B cell (primary cell): ENCODE measurements around the gene ADD3. TPM values are rescaled to one million over a fixed set of nuclear protein-coding genes. Genes with fewer than 3 reads are reported as not detected.

Experiments
- ATAC-seq: fragments of 200-7000 bp; cut with Tn5 transposase; one replicate; pipeline ENCODE4 v1.10.0; 2021; ENCODE audit warnings: low read depth, mild to moderate bottlenecking, moderate number of reproducible peaks, moderate library complexity
- CTCF ChIA-PET: fragments of 350-600 bp; sonication (Branson Sonifier 250); formaldehyde crosslinking; loops from one replicate; lab custom pipeline; 2021; ENCODE audit warnings: antibody characterized with exemption, inconsistent platforms; lab: Charles Lee
- POLR2A ChIA-PET: fragments of 350-600 bp; sonication (Branson Sonifier 250); formaldehyde crosslinking; loops from one replicate; lab custom pipeline; 2021; ENCODE audit warnings: antibody characterized with exemption; lab: Charles Lee
- DNase-seq: peaks from one replicate; pipeline ENCODE4 v3.0.0; 2013
- H2AFZ ChIP-seq: 2 replicates; pipeline ENCODE4 v1.6.1; 2012; ENCODE audit warnings: mild to moderate bottlenecking, low read depth, low read length; ENCODE audit not compliant: insufficient read depth, poor library complexity, severe bottlenecking
- H3K27ac ChIP-seq, 2 donors: 1 replicate in 1 of 2; 2 replicates in 1 of 2; pipeline ENCODE4 v1.5.1; 2012 to 2013; ENCODE audit warnings: low read length in 2 of 2, mild to moderate bottlenecking in 2 of 2, moderate library complexity in 1 of 2
- H3K27me3 ChIP-seq, 4 experiments: fragments of 200-600 bp in 1 of 4; sonication (generic) in 1 of 4; replicated peaks in 1 of 4; 1 replicate in 2 of 4; 2 replicates in 2 of 4; pipeline versions ENCODE4 v1.6.1 to v1.7.0; 2013 to 2016; ENCODE audit warnings: low read length in 3 of 4, mild to moderate bottlenecking in 2 of 4, mixed read lengths in 1 of 4, moderate library complexity in 1 of 4; ENCODE audit not compliant: insufficient read depth in 4 of 4, control insufficient read depth in 3 of 4; ENCODE audit errors: control extremely low read depth in 1 of 4
- H3K36me3 ChIP-seq, 2 experiments: replicated peaks in 1 of 2; 1 replicate in 1 of 2; 2 replicates in 1 of 2; pipeline versions ENCODE4 v1.6.1 to v1.7.1; 2013; ENCODE audit warnings: low read length in 1 of 2; ENCODE audit not compliant: insufficient read depth in 2 of 2, control insufficient read depth in 1 of 2; ENCODE audit errors: control extremely low read depth in 1 of 2, extremely low read depth in 1 of 2
- H3K4me1 ChIP-seq, 2 donors: fragments of 200-600 bp in 1 of 2; sonication (generic) in 1 of 2; 1 replicate in 1 of 2; 2 replicates in 1 of 2; pipeline versions ENCODE4 v1.5.1 to v1.6.1; 2013 to 2017; ENCODE audit warnings: low read length in 2 of 2; ENCODE audit not compliant: control insufficient read depth in 2 of 2, insufficient read depth in 2 of 2
- H3K4me2 ChIP-seq: replicated peaks from 2 replicates; pipeline ENCODE3; 2012; ENCODE audit warnings: mild to moderate bottlenecking, low read depth, low read length; ENCODE audit not compliant: poor library complexity, severe bottlenecking
- H3K4me3 ChIP-seq, 5 experiments: fragments of 200-600 bp in 1 of 5; sonication (generic) in 1 of 5; 1 replicate in 3 of 5; 2 replicates in 2 of 5; pipeline versions ENCODE4 v1.5.1 to v1.7.0; 2011 to 2016; ENCODE audit warnings: low read length in 4 of 5, mild to moderate bottlenecking in 4 of 5, low read depth in 2 of 5, control low read depth in 1 of 5, moderate library complexity in 1 of 5; ENCODE audit not compliant: insufficient read depth in 1 of 5; ENCODE audit errors: control extremely low read depth in 1 of 5, extremely low read depth in 1 of 5
- H3K79me2 ChIP-seq: fragments of 200-600 bp; sonication (generic); one replicate; pipeline ENCODE4 v1.6.0; 2016; ENCODE audit warnings: low read length; ENCODE audit not compliant: control insufficient read depth, insufficient read depth
- H3K9ac ChIP-seq: fragments of 200-600 bp; sonication (generic); 2 replicates; pipeline ENCODE4 v1.6.1; 2017; ENCODE audit warnings: mild to moderate bottlenecking, low read length, moderate library complexity
- H3K9me3 ChIP-seq, 3 donors: one replicate each; pipeline versions ENCODE4 v1.6.1 to v1.7.1; 2013; ENCODE audit warnings: low read length in 2 of 3; ENCODE audit not compliant: control insufficient read depth in 2 of 3, insufficient read depth in 1 of 3; ENCODE audit errors: control extremely low read depth in 1 of 3
- H4K20me1 ChIP-seq: 2 replicates; pipeline ENCODE4 v1.6.0; 2012; ENCODE audit warnings: mild to moderate bottlenecking, low read length; ENCODE audit not compliant: insufficient read depth, control insufficient read depth, poor library complexity, severe bottlenecking
- H3K27ac Mint-ChIP-seq: one replicate; pipeline ENCODE4 v1.8.0; 2021; ENCODE audit warnings: mixed read lengths
- H3K27me3 Mint-ChIP-seq: one replicate; pipeline ENCODE4 v1.8.0; 2021; ENCODE audit warnings: mixed read lengths
- H3K4me1 Mint-ChIP-seq: one replicate; pipeline ENCODE4 v1.8.0; 2021; ENCODE audit warnings: mixed read lengths
- H3K4me3 Mint-ChIP-seq: one replicate; pipeline ENCODE4 v1.8.0; 2021; ENCODE audit warnings: mixed read lengths
- H3K9me3 Mint-ChIP-seq: one replicate; pipeline ENCODE4 v1.8.0; 2022; ENCODE audit warnings: mixed read lengths; ENCODE audit not compliant: insufficient read depth
- CTCF ChIP-seq: fragments of 200-600 bp; IDR thresholded peaks from one replicate; pipeline ENCODE4 v1.8.0; 2022; ENCODE audit warnings: antibody characterized with exemption, mild to moderate bottlenecking
- EZH2 ChIP-seq: IDR thresholded peaks from 2 replicates; pipeline ENCODE4 v1.6.1; 2012; ENCODE audit warnings: borderline replicate concordance, low read depth, mild to moderate bottlenecking, moderate library complexity, low read length; ENCODE audit not compliant: insufficient read depth, poor library complexity, severe bottlenecking
- WGBS: methylation state at CpG from one replicate; pipeline ENCODE4 v1.1.5; 2013; ENCODE audit warnings: missing lambda C conversion rate; ENCODE audit not compliant: insufficient coverage; 5-methylcytosine and 5-hydroxymethylcytosine counted together
- intact Hi-C: fragments of 100-400 bp; cut with micrococcal nuclease; formaldehyde crosslinking; loops from one replicate; pipeline ENCODE4 v1.10.0; 2022
- polyA plus RNA-seq: library from polyadenylated mRNA; depleted of rRNA; stranded (reverse); fragments of >200 nt; gene quantifications from 2 replicates; pipeline ENCODE4 v1.2.3, GENCODE V29; 2012
- total RNA-seq, 2 donors: library from RNA; stranded (reverse); fragments of 120-200 nt in 1 of 2; gene quantifications; 1 replicate in 1 of 2; 2 replicates in 1 of 2; pipeline versions ENCODE4 v1.2.3 to v1.2.4, GENCODE V29; 2013 to 2022

ADD3 gene
- total and polyA plus RNA-seq, 2 donors (not counting 1 experiment from before 2014, with no cell fraction given), result 156 to 185 TPM

DNA sequence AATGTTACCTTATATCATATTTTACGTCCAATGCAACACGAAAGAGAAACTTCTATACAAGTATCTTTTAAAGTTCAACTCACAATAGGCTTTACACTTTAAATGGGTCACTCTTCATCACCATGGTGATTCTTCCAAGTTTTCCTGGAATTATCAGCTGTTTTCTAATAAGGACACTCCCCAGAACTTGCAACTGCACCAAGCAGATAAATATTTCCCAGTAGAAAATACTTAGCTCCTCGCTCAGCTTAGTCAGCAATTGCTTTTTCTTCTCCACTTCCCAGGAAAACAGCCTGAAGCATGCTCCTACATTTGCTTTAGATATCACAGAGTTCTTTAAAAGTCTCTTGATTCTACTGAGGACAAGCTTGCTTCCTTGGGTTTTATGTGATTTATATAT lies 25.7 kb upstream of the ADD3 start:
- Histone ChIP-seq H3K9me3 (no peaks in the 10 kb centered on the region), H3K79me2 (no peaks in the 10 kb centered on the region), H3K27me3 (no peaks in the 10 kb centered on the region), H3K4me3 (no peak overlapping the region), H2AFZ (no peak overlapping the region), H3K4me2 (no peak overlapping the region), H3K36me3 (no peaks in the 10 kb centered on the region), H3K27ac (no peak overlapping the region), H3K9ac (no peak overlapping the region), H3K4me1 (no peaks in the 10 kb centered on the region), H4K20me1 (no peaks in the 10 kb centered on the region)
- POLR2A ChIA-PET, result no interaction called here
- TF ChIP-seq CTCF (no peak), EZH2 (no peak)
- ATAC-seq (no peak), DNase-seq (no peak)
- Mint-ChIP-seq H3K27me3 (no peaks in the 10 kb centered on the region), H3K4me3 (no peak overlapping the region), H3K4me1 (no peaks in the 10 kb centered on the region), H3K9me3 (peaks cover 3% of the 10 kb centered on the region), H3K27ac (no peak overlapping the region)
- WGBS, result no CpG with 5 or more reads among the region's 3 CpGs
- CTCF ChIA-PET, result interaction anchor here (0.7 to 2.5 kb wide), 5 partner anchors 10 to 98 kb away, joined by 3 to 12 read pairs (median 4); no protein-coding TSS in a partner anchor
- intact Hi-C loops, result no loop called here

- Histone ChIP-seq H3K9me3 (peaks cover 0 to 1% (median 0%) of the 10 kb centered on the region in 3 donors), H3K4me3 (no peak overlapping the region), H3K27me3 (no peaks in the 10 kb centered on the region), H3K27ac (no peak overlapping the region), H3K4me1 (no peaks in the 10 kb centered on the region), H3K9ac (no peak overlapping the region), H3K36me3 (no peaks in the 10 kb centered on the region), H2AFZ (no peak overlapping the region), H3K4me2 (no peak overlapping the region), H3K79me2 (no peaks in the 10 kb centered on the region), H4K20me1 (no peaks in the 10 kb centered on the region)
- H3K4me3 Mint-ChIP-seq, result no peak overlapping the region
- ATAC-seq (no peak), DNase-seq (no peak)
- TF ChIP-seq CTCF (no peak), EZH2 (no peak)
- WGBS, result no CpG with 5 or more reads among the region's 1 CpG
- ChIA-PET POLR2A (interaction anchor here (0.5 kb wide), 1 partner anchor 282 kb away, joined by 3 read pairs; no protein-coding TSS in a partner anchor), CTCF (interaction anchor here (1.2 to 2.5 kb wide), 2 partner anchors 9 to 24 kb away, joined by 4 to 12 read pairs; no protein-coding TSS in a partner anchor)
- no peaks in the 10 kb centered on the region for H3K4me1 Mint-ChIP-seq
- H3K27me3 Mint-ChIP-seq, result no peaks in the 10 kb centered on the region
- H3K27ac Mint-ChIP-seq, result no peak overlapping the region
- H3K9me3 Mint-ChIP-seq, result peaks cover 3% of the 10 kb centered on the region
- intact Hi-C loops, result no loop called here
Observed at GRCh38 chr10:109982812-109983211, 25.0 kb upstream of the ADD3 start.
